GM19351 (cell line): ENCODE results near the gene ZNF182.
"Not testable (repeated sequence)": the region's sequence is repeated elsewhere in the genome, so short reads cannot be mapped to it uniquely, and the experiment has no call there.

Experiments used
- ATAC-seq: cut with Tn5 transposase; IDR thresholded peaks from one replicate; pipeline ENCODE4 v1.9.1; 2021; ENCODE audit warnings: mild to moderate bottlenecking, moderate library complexity; ENCODE audit not compliant: unreplicated experiment

ZNF182 gene

GRCh38 chrX:48002319-48002718 lies 1.5 kb downstream of the ZNF182 start:
- no peak for ATAC-seq

GRCh38 chrX:48001260-48001659 lies 2.5 kb downstream of the ZNF182 start:
- ATAC-seq: no peak

GRCh38 chrX:47992669-47993068 lies 11.1 kb downstream of the ZNF182 start:
- ATAC-seq: no peak

- ATAC-seq: no peak
These were observed 11.8 kb downstream of the ZNF182 start for GRCh38 chrX:47992095-47992380.

GRCh38 chrX:47991263-47992094 lies 12.3 kb downstream of the ZNF182 start:
- no peak for ATAC-seq

- ATAC-seq: no peak
These were observed 27.3 kb downstream of the ZNF182 start for GRCh38 chrX:47976254-47977151.

GRCh38 chrX:47973235-47973634 lies 30.6 kb downstream of the ZNF182 start:
- ATAC-seq: no peak

- ATAC-seq: not testable (repeated sequence)
These were observed 38.3 kb downstream of the ZNF182 start for GRCh38 chrX:47965526-47965925.

- ATAC-seq: not testable (repeated sequence)
These were observed 42.0 kb downstream of the ZNF182 start for GRCh38 chrX:47961830-47962229.

- ATAC-seq: no peak
These were observed 43.4 kb downstream of the ZNF182 start for GRCh38 chrX:47960406-47960805.

- ATAC-seq: no peak
These were observed 44.9 kb downstream of the ZNF182 start for GRCh38 chrX:47958761-47959342.

GRCh38 chrX:47958206-47958605 lies 45.6 kb downstream of the ZNF182 start:
- ATAC-seq: not testable (repeated sequence)

- no peak for ATAC-seq
These were observed 47.8 kb downstream of the ZNF182 start for GRCh38 chrX:47956016-47956415.

- ATAC-seq: not testable (repeated sequence)
These were observed 48.5 kb downstream of the ZNF182 start for GRCh38 chrX:47955295-47955694.

- no peak for ATAC-seq
These were observed 62.4 kb downstream of the ZNF182 start for GRCh38 chrX:47941423-47941822.

- ATAC-seq: no peak
These were observed 63.3 kb downstream of the ZNF182 start for GRCh38 chrX:47940448-47940847.

- ATAC-seq: no peak
These were observed 66.9 kb downstream of the ZNF182 start for GRCh38 chrX:47936940-47937317.

- ATAC-seq: peak; percentile 55
These were observed 67.4 kb downstream of the ZNF182 start for GRCh38 chrX:47936224-47936939.

GRCh38 chrX:47933946-47934345 lies 69.8 kb downstream of the ZNF182 start:
- ATAC-seq: no peak

- ATAC-seq: not testable (repeated sequence)
These were observed 71.8 kb downstream of the ZNF182 start for GRCh38 chrX:47931970-47932369.

GRCh38 chrX:47927212-47927611 lies 76.6 kb downstream of the ZNF182 start:
- ATAC-seq: peak; percentile 53
